ENCODE results near the gene TPRG1L. TPM values are rescaled to one million over a fixed set of nuclear protein-coding genes. Genes with fewer than 3 reads are reported as not detected.

Gene TPRG1L
- total and polyA plus RNA-seq, 2 of the 4 experiments (the other 2 are of a cell fraction): 25.3 to 39.5 TPM

DNA sequence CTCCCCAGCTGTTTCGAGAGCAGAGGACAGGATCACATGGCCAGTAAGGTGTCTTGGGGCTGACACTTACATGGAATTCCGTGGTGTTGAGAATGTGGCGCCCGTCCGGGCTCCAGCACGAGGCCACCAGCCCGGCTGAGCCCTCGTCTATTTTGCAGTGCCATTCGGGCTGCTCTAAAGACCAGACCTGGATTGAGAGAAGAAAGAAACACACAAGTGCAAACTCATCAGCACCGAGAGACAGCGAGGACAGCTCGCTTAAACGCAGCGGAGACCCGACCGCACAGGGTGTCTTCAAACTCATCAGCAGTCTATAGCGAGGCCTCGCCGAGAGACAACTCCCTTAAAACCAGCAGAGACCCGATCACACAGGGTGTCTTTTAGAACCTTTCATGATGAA is 21.8 kb downstream of the TPRG1L start:
- Histone ChIP-seq H2BK120ac (ENCODE audit: low read depth, low read length) (no peak overlapping the region), H4K91ac (ENCODE audit: insufficient read depth, low read depth, low read length) (no peak overlapping the region), H2BK20ac (ENCODE audit: low read depth, low read length) (no peak overlapping the region), H3K4me3 (ENCODE audit: insufficient read depth, low read depth, low read length) (no peak overlapping the region), H3K27ac (ENCODE audit: insufficient read depth, low read length) (no peak overlapping the region), H2BK5ac (ENCODE audit: low read depth, low read length, poor library complexity, severe bottlenecking) (no peak overlapping the region), H3K9me1 (ENCODE audit: insufficient read depth, low read length) (0 out of 2 replicates have a peak, but pooled peaks cover 3% of the 10 kb centered on the region), H3K18ac (ENCODE audit: low read depth, low read length) (no peak overlapping the region), H3K36me3 (ENCODE audit: control insufficient read depth, insufficient read depth, low read length) (peaks cover 20% of the 10 kb centered on the region), H3K4ac (ENCODE audit: low read depth, low read length) (no peak overlapping the region), H3K9ac (ENCODE audit: low read depth, low read length) (no peak overlapping the region), H3K27me3 (ENCODE audit: control insufficient read depth, insufficient read depth, low read length) (peaks cover 13% of the 10 kb centered on the region), H4K20me1 (ENCODE audit: insufficient read depth, low read length) (no peaks in the 10 kb centered on the region), H3K9me3 (ENCODE audit: control insufficient read depth, insufficient read depth, low read length) (no peaks in the 10 kb centered on the region), H3K4me2 (ENCODE audit: low read depth, low read length) (no peak overlapping the region), H3K14ac (replicated peaks; ENCODE audit: low read depth, low read length) (no peak overlapping the region), H2BK15ac (ENCODE audit: low read depth, low read length) (no peak overlapping the region), H3K23ac (ENCODE audit: low read depth, low read length) (no peak overlapping the region), H2AFZ (replicated peaks; ENCODE audit: low read length, poor library complexity) (no peak overlapping the region), H3K4me1 (ENCODE audit: control insufficient read depth, insufficient read depth, low read length) (no peaks in the 10 kb centered on the region; the same call in 1 of the 2 replicates), H3K79me1 (ENCODE audit: low read depth in 1 of 2, low read length in 2 of 2) (peaks cover 4 to 10% of the 10 kb centered on the region in 2 experiments), H2AK9ac (replicated peaks; ENCODE audit: low read depth, low read length, poor library complexity) (no peak overlapping the region), H4K8ac (ENCODE audit: low read depth in 2 of 2, low read length in 2 of 2) (no peak overlapping the region), H4K5ac (ENCODE audit: low read depth, low read length) (no peak overlapping the region), H3K56ac (ENCODE audit: extremely low read depth, insufficient read depth, low read length) (no peak overlapping the region), H2AK5ac (ENCODE audit: low read depth, low read length) (no peak overlapping the region)
- ChIA-PET CTCF (no interaction called here), POLR2A (ENCODE audit: unreplicated experiment) (no interaction called here)
- dilution Hi-C loops (cut with HindIII; ENCODE audit: low sequenced_read_pairs, unreplicated experiment): no loop called here
- no peak for ATAC-seq (ENCODE audit: low read depth)
- intact Hi-C loops (cut with micrococcal nuclease): no loop called here
- TF ChIP-seq RAD21 (IDR thresholded peaks at IDR 0.05; ENCODE audit: low read length) (no peak), SMC3 (IDR thresholded peaks at IDR 0.05; ENCODE audit: low read depth, low read length) (no peak), FOS (IDR thresholded peaks at IDR 0.05; ENCODE audit: low read depth, low read length) (no peak), MXI1 (IDR thresholded peaks at IDR 0.05; ENCODE audit: borderline replicate concordance, low read depth, low read length) (no peak), RFX5 (IDR thresholded peaks at IDR 0.05; ENCODE audit: low read depth, low read length) (no peak), CHD1 (IDR thresholded peaks at IDR 0.05; ENCODE audit: low read depth, low read length) (no peak), POLR2A (IDR thresholded peaks at IDR 0.05; ENCODE audit: low read depth, low read length) (no peak), RCOR1 (IDR thresholded peaks at IDR 0.05; ENCODE audit: insufficient replicate concordance, low read length) (no peak), BHLHE40 (IDR thresholded peaks at IDR 0.05; ENCODE audit: low read depth, low read length) (no peak), CEBPB (IDR thresholded peaks at IDR 0.05; ENCODE audit: low read depth, low read length) (no peak), NFE2L2 (IDR thresholded peaks at IDR 0.05; ENCODE audit: low read depth, low read length) (no peak), MAFK (IDR thresholded peaks at IDR 0.05; ENCODE audit: low read depth, low read length) (no peak)
- TF ChIP-seq, protein P1, sequence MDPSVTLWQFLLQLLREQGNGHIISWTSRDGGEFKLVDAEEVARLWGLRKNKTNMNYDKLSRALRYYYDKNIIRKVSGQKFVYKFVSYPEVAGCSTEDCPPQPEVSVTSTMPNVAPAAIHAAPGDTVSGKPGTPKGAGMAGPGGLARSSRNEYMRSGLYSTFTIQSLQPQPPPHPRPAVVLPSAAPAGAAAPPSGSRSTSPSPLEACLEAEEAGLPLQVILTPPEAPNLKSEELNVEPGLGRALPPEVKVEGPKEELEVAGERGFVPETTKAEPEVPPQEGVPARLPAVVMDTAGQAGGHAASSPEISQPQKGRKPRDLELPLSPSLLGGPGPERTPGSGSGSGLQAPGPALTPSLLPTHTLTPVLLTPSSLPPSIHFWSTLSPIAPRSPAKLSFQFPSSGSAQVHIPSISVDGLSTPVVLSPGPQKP (IDR thresholded peaks at IDR 0.05; ENCODE audit: borderline replicate concordance, low read depth, low read length): no peak
- TF ChIP-seq, protein P2, sequence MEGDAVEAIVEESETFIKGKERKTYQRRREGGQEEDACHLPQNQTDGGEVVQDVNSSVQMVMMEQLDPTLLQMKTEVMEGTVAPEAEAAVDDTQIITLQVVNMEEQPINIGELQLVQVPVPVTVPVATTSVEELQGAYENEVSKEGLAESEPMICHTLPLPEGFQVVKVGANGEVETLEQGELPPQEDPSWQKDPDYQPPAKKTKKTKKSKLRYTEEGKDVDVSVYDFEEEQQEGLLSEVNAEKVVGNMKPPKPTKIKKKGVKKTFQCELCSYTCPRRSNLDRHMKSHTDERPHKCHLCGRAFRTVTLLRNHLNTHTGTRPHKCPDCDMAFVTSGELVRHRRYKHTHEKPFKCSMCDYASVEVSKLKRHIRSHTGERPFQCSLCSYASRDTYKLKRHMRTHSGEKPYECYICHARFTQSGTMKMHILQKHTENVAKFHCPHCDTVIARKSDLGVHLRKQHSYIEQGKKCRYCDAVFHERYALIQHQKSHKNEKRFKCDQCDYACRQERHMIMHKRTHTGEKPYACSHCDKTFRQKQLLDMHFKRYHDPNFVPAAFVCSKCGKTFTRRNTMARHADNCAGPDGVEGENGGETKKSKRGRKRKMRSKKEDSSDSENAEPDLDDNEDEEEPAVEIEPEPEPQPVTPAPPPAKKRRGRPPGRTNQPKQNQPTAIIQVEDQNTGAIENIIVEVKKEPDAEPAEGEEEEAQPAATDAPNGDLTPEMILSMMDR (conservative IDR thresholded peaks at IDR 0.05; ENCODE audit: low read depth, low read length): no peak
- TF ChIP-seq, protein P3, sequence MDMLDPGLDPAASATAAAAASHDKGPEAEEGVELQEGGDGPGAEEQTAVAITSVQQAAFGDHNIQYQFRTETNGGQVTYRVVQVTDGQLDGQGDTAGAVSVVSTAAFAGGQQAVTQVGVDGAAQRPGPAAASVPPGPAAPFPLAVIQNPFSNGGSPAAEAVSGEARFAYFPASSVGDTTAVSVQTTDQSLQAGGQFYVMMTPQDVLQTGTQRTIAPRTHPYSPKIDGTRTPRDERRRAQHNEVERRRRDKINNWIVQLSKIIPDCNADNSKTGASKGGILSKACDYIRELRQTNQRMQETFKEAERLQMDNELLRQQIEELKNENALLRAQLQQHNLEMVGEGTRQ (IDR thresholded peaks at IDR 0.05; ENCODE audit: low read depth, low read length): no peak
- 80% methylated on average over 1 of the region's 20 CpGs; no CpG with 5 or more reads in 1 of the 2 experiments for WGBS, 2 experiments (ENCODE audit: extremely low coverage in 2 of 2, insufficient read length in 1 of 2)
- no peak for DNase-seq
- BruUV-seq (replicated peaks): no TSS peak
- in situ Hi-C loops (cut with MboI; ENCODE audit: low sequenced_read_pairs): no loop called here

Data from IMR-90 (cell line).